Neuronal stem cell (in vitro differentiated cells): ENCODE data around the gene SNAP25.

Source experiments
- DNase-seq: peaks from one replicate; pipeline ENCODE4 v3.0.0-alpha.2; 2013; ENCODE audit warnings: low spot score
- H2AFZ ChIP-seq: one replicate; pipeline ENCODE4 v1.6.1; 2013; ENCODE audit warnings: mild to moderate bottlenecking, low read length, inconsistent platforms
- H2AK5ac ChIP-seq: 2 replicates; pipeline ENCODE4 v1.6.1; 2013; ENCODE audit warnings: low read depth, mild to moderate bottlenecking, inconsistent platforms, low read length, moderate library complexity, mixed read lengths
- H2BK120ac ChIP-seq: 2 replicates; pipeline ENCODE4 v1.6.1; 2013; ENCODE audit warnings: low read depth, mild to moderate bottlenecking, inconsistent platforms, low read length, moderate library complexity, mixed read lengths
- H2BK12ac ChIP-seq: one replicate; pipeline ENCODE4 v1.6.1; 2013; ENCODE audit warnings: low read length, inconsistent platforms
- H2BK15ac ChIP-seq: 2 replicates; pipeline ENCODE4 v1.6.1; 2013; ENCODE audit warnings: mild to moderate bottlenecking, low read length, inconsistent platforms, mixed read lengths
- H2BK5ac ChIP-seq: one replicate; pipeline ENCODE4 v1.6.1; 2013; ENCODE audit warnings: inconsistent platforms, mild to moderate bottlenecking, low read length, moderate library complexity
- H3K14ac ChIP-seq: one replicate; pipeline ENCODE4 v1.6.1; 2013; ENCODE audit warnings: low read length, inconsistent platforms
- H3K18ac ChIP-seq: 2 replicates; pipeline ENCODE4 v1.6.1; 2013; ENCODE audit warnings: low read length, inconsistent platforms
- H3K23ac ChIP-seq: 2 replicates; pipeline ENCODE4 v1.6.1; 2013; ENCODE audit warnings: low read depth, mild to moderate bottlenecking, mixed read lengths, low read length, inconsistent platforms; ENCODE audit not compliant: poor library complexity
- H3K27ac ChIP-seq: replicated peaks from 3 replicates; pipeline ENCODE4 v1.5.1; 2013; ENCODE audit warnings: low read length, inconsistent platforms
- H3K27me3 ChIP-seq, 3 experiments: 2 replicates each; pipeline ENCODE4 v1.6.1; 2013; ENCODE audit warnings: low read length in 3 of 3, mild to moderate bottlenecking in 2 of 3, inconsistent platforms in 1 of 3, low read depth in 1 of 3, mixed read lengths in 1 of 3, moderate library complexity in 1 of 3; ENCODE audit not compliant: control insufficient read depth in 3 of 3, insufficient read depth in 3 of 3
- H3K36me3 ChIP-seq, 2 donors: replicated peaks in 1 of 2; 2 replicates each; pipeline ENCODE4 v1.6.1; 2013; ENCODE audit warnings: low read length in 2 of 2; ENCODE audit not compliant: control insufficient read depth in 2 of 2, insufficient read depth in 2 of 2
- H3K4ac ChIP-seq: 2 replicates; pipeline ENCODE4 v1.6.1; 2013; ENCODE audit warnings: inconsistent platforms, mild to moderate bottlenecking, low read length, moderate library complexity
- H3K4me1 ChIP-seq, 2 donors: 1 replicate in 1 of 2; 2 replicates in 1 of 2; pipeline ENCODE4 v1.6.1; 2013; ENCODE audit warnings: low read length in 2 of 2, low read depth in 1 of 2; ENCODE audit not compliant: control insufficient read depth in 2 of 2, insufficient read depth in 1 of 2
- H3K4me2 ChIP-seq: one replicate; pipeline ENCODE4 v1.6.1; 2013; ENCODE audit warnings: mild to moderate bottlenecking, low read length, inconsistent platforms; ENCODE audit not compliant: insufficient read depth, poor library complexity, severe bottlenecking
- H3K4me3 ChIP-seq, 2 donors: 2 replicates each; pipeline ENCODE4 v1.5.1; 2013; ENCODE audit warnings: low read length in 2 of 2, mild to moderate bottlenecking in 2 of 2, inconsistent platforms in 1 of 2, moderate library complexity in 1 of 2
- H3K79me1 ChIP-seq: one replicate; pipeline ENCODE4 v1.6.1; 2013; ENCODE audit warnings: low read depth, mild to moderate bottlenecking, inconsistent platforms, low read length, moderate library complexity
- H3K9ac ChIP-seq: one replicate; pipeline ENCODE4 v1.6.1; 2013; ENCODE audit warnings: mild to moderate bottlenecking, low read depth, low read length, inconsistent platforms; ENCODE audit not compliant: poor library complexity
- H3K9me3 ChIP-seq, 2 donors: replicated peaks in 1 of 2; 2 replicates each; pipeline versions ENCODE3 to v1.6.1; 2013; ENCODE audit warnings: low read length in 2 of 2, mild to moderate bottlenecking in 2 of 2, inconsistent platforms in 1 of 2, low read depth in 1 of 2, mixed read lengths in 1 of 2, moderate library complexity in 1 of 2; ENCODE audit not compliant: control insufficient read depth in 2 of 2, insufficient read depth in 1 of 2
- H4K8ac ChIP-seq: one replicate; pipeline ENCODE4 v1.6.1; 2013; ENCODE audit warnings: low read depth, mild to moderate bottlenecking, inconsistent platforms, low read length, moderate library complexity
- H4K91ac ChIP-seq: one replicate; pipeline ENCODE4 v1.6.1; 2013; ENCODE audit warnings: low read length, low read depth, mild to moderate bottlenecking, inconsistent platforms; ENCODE audit not compliant: poor library complexity
- WGBS, 2 donors: extraction: QIAGEN DNeasy Blood & Tissue Kit; methylation state at CpG; one replicate each; pipeline ENCODE4 v1.1.7; 2013; ENCODE audit warnings: missing lambda C conversion rate in 2 of 2, mixed read lengths in 1 of 2; ENCODE audit not compliant: insufficient read length in 2 of 2, insufficient replicate concordance in 1 of 2; ENCODE audit errors: extremely low coverage in 2 of 2; 5-methylcytosine and 5-hydroxymethylcytosine counted together

SNAP25 gene

GRCh38 chr20:10236540-10237533 is 18.2 kb downstream of the SNAP25 start:
- Histone ChIP-seq H3K14ac (no peak overlapping the region), H4K91ac (no peak overlapping the region), H2BK12ac (no peak overlapping the region), H3K27me3 (no peaks in the 10 kb centered on the region), H3K4ac (no peak overlapping the region), H3K4me1 (peaks cover 0 to 7% of the 10 kb centered on the region in 2 donors), H2BK15ac (no peak overlapping the region), H3K36me3 (no peaks in the 10 kb centered on the region), H3K23ac (no peak overlapping the region), H3K9ac (no peak overlapping the region), H3K4me3 (no peak overlapping the region), H3K27ac (no peak overlapping the region), H2AK5ac (no peak overlapping the region), H3K18ac (no peak overlapping the region), H3K9me3 (no peaks in the 10 kb centered on the region), H2BK120ac (no peak overlapping the region), H2BK5ac (no peak overlapping the region), H4K8ac (no peak overlapping the region), H2AFZ (no peak overlapping the region), H3K79me1 (no peaks in the 10 kb centered on the region), H3K4me2 (no peak overlapping the region)
- no peak for DNase-seq
- no CpG with 5 or more reads among the region's 10 CpGs for WGBS, 2 donors

DNA sequence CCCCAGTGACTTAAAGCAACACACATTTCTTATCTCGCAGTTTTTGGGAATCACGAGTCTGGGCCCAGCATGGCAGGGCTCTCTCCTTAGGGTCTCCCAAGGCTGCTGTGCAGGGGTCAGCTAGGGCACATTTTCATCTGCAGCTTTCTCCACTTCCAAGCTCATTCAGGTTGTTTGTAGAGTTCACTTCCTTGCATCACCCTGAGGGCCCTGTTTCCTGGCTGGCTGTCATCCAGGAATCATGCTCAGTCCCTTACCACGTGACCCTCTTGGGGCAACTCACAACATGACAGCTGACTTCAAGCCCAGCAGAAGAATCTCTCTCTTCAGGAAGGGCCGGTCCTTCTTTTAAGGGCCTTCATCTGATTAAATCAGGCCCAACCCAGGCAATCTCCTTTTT is 21.3 kb downstream of the SNAP25 start:
- Histone ChIP-seq H3K27ac (no peak overlapping the region), H3K36me3 (no peaks in the 10 kb centered on the region), H2BK5ac (no peak overlapping the region), H3K4me2 (no peak overlapping the region), H3K9me3 (no peaks in the 10 kb centered on the region), H2BK12ac (no peak overlapping the region), H3K4ac (no peak overlapping the region), H2AK5ac (no peak overlapping the region), H2AFZ (no peak overlapping the region), H3K4me3 (no peak overlapping the region), H3K79me1 (no peaks in the 10 kb centered on the region), H3K23ac (no peak overlapping the region), H3K9ac (no peak overlapping the region), H3K14ac (no peak overlapping the region), H4K91ac (no peak overlapping the region), H3K4me1 (peaks cover 0 to 7% of the 10 kb centered on the region in 2 donors), H3K18ac (no peak overlapping the region), H3K27me3 (no peaks in the 10 kb centered on the region), H4K8ac (no peak overlapping the region), H2BK15ac (no peak overlapping the region), H2BK120ac (no peak overlapping the region)
- no CpG with 5 or more reads among the region's 4 CpGs for WGBS, 2 donors
- DNase-seq, result no peak

DNA sequence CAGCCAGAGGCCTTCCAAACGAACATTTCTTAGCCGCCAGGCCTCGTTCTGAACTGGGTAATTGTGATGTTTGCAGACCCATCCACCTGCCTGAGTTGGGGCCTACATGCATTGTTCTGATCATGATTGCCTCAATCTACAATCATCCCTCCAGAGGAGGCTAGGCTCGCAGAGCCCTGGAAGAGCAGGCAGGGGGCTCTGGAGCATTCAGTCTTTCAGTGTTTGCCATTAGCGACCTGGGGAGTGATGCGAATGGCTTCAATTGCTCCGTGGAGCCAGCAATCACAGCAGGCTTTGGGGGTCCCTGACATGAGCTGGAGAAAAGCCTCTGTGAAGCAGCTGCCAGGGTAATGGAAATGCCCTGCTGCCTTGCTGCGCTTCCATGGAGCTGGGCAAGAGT is 22.0 kb downstream of the SNAP25 start:
- no peak overlapping the region for H2BK12ac ChIP-seq
- no peak overlapping the region for H4K91ac ChIP-seq
- H3K9me3 ChIP-seq, result no peaks in the 10 kb centered on the region
- DNase-seq, result no peak
- no CpG with 5 or more reads among the region's 8 CpGs for WGBS, 2 donors
- peak overlapping the region; percentile 93 for H3K18ac ChIP-seq
- no peak overlapping the region for H2AFZ ChIP-seq
- H3K27ac ChIP-seq, result no peak overlapping the region
- H3K4ac ChIP-seq, result no peak overlapping the region
- H2BK5ac ChIP-seq, result no peak overlapping the region
- no peak overlapping the region for H3K23ac ChIP-seq
- H3K79me1 ChIP-seq, result no peaks in the 10 kb centered on the region
- H3K4me1 ChIP-seq, result peaks cover 0 to 7% of the 10 kb centered on the region in 2 donors
- peak overlapping the region; percentile 1 for H2BK15ac ChIP-seq
- no peak overlapping the region for H2BK120ac ChIP-seq
- H3K27me3 ChIP-seq, result no peaks in the 10 kb centered on the region
- H4K8ac ChIP-seq, result no peak overlapping the region
- no peak overlapping the region for H3K14ac ChIP-seq
- H3K9ac ChIP-seq, result no peak overlapping the region
- no peaks in the 10 kb centered on the region for H3K36me3 ChIP-seq
- peak overlapping the region; percentile 72 for H2AK5ac ChIP-seq
- no peak overlapping the region for H3K4me3 ChIP-seq
- H3K4me2 ChIP-seq, result no peak overlapping the region

GRCh38 chr20:10242166-10242565 is 23.5 kb downstream of the SNAP25 start:
- no peak overlapping the region for H3K9ac ChIP-seq
- WGBS, 2 donors, result no CpG with 5 or more reads among the region's 2 CpGs
- no peak overlapping the region for H3K23ac ChIP-seq
- H3K4me1 ChIP-seq, result peaks cover 0 to 7% of the 10 kb centered on the region in 2 donors
- no peak overlapping the region for H3K27ac ChIP-seq
- H3K4me2 ChIP-seq, result no peak overlapping the region
- no peaks in the 10 kb centered on the region for H3K79me1 ChIP-seq
- no peak overlapping the region for H2AK5ac ChIP-seq
- no peaks in the 10 kb centered on the region for H3K9me3 ChIP-seq
- DNase-seq, result no peak
- H4K8ac ChIP-seq, result no peak overlapping the region
- no peak overlapping the region for H2BK120ac ChIP-seq
- H4K91ac ChIP-seq, result no peak overlapping the region
- no peak overlapping the region for H2BK5ac ChIP-seq
- H2AFZ ChIP-seq, result no peak overlapping the region
- H3K4ac ChIP-seq, result no peak overlapping the region
- no peak overlapping the region for H2BK12ac ChIP-seq
- no peak overlapping the region for H3K14ac ChIP-seq
- no peak overlapping the region for H3K18ac ChIP-seq
- no peak overlapping the region for H3K4me3 ChIP-seq
- no peak overlapping the region for H2BK15ac ChIP-seq
- H3K27me3 ChIP-seq, result no peaks in the 10 kb centered on the region
- no peaks in the 10 kb centered on the region for H3K36me3 ChIP-seq
